HUDEP-2 (cell line): ENCODE results near the gene ZNF814.
A peak's percentile ranks its signal among the peaks of the same experiment; 100 is the strongest.
"Not testable (repeated sequence)": the region's sequence is repeated elsewhere in the genome, so short reads cannot be mapped to it uniquely, and the experiment has no call there.

ENCODE experiments used
- DNase-seq, 76 experiments: peaks; one replicate each; lab custom pipeline; 2025; ENCODE audit not compliant: unreplicated experiment in 76 of 76; lab: John Stamatoyannopoulos, UW

Gene ZNF814

GRCh38 chr19:57888560-57889231 lies at the start of gene ZNF814:
Gene ZNF814 (minus strand): TSS chr19:57889037. CDS start chr19:57888802, 235 bp downstream.
- DNase-seq = peak; percentile 49 to 94 (median 86)

- DNase-seq = no peak
Measured at GRCh38 chr19:57935731-57936130, 46.9 kb upstream of the ZNF814 start.

GRCh38 chr19:57934820-57935665 lies 46.2 kb upstream of the ZNF814 start, which contains the start of gene ZNF418:
Gene ZNF418 (minus strand): TSS chr19:57935402. CDS start chr19:57933822, 1,580 bp downstream.
- DNase-seq = no peak

GRCh38 chr19:57927587-57927986 lies 38.8 kb upstream of the ZNF814 start:
- DNase-seq = no peak

- DNase-seq = peak in 74 of 76 experiments; percentile 29 to 93 (median 81)
Measured at GRCh38 chr19:57916168-57916995, 27.5 kb upstream of the ZNF814 start, which contains the start of gene ZNF417. Gene ZNF417 (minus strand): TSS chr19:57916592. CDS start chr19:57916411, 181 bp downstream.

- no peak for DNase-seq
Measured at GRCh38 chr19:57914531-57914930, 25.7 kb upstream of the ZNF814 start.

- no peak for DNase-seq
Measured at GRCh38 chr19:57907394-57907793, 18.6 kb upstream of the ZNF814 start.

- no peak for DNase-seq
Measured at GRCh38 chr19:57905258-57905657, 16.4 kb upstream of the ZNF814 start.

GRCh38 chr19:57903618-57904184 lies 14.9 kb upstream of the ZNF814 start:
- no peak for DNase-seq

GRCh38 chr19:57900311-57900710 lies 11.5 kb upstream of the ZNF814 start:
- DNase-seq = no peak

GRCh38 chr19:57890706-57891105 lies 1.9 kb upstream of the ZNF814 start:
- not testable (repeated sequence) for DNase-seq

- DNase-seq = peak in 4 of 76 experiments; percentile 14 to 37 (median 25)
Measured at GRCh38 chr19:57888107-57888559, 704 bp downstream of the ZNF814 start.

GRCh38 chr19:57887195-57887941 lies 1.5 kb downstream of the ZNF814 start:
- peak in 3 of 76 experiments; percentile 1 to 17 (median 6) for DNase-seq

GRCh38 chr19:57886046-57886445 lies 2.8 kb downstream of the ZNF814 start:
- no peak for DNase-seq

- DNase-seq = not testable (repeated sequence)
Measured at GRCh38 chr19:57873883-57874799, 14.7 kb downstream of the ZNF814 start.

- DNase-seq = no peak
Measured at GRCh38 chr19:57872450-57872849, 16.4 kb downstream of the ZNF814 start.

GRCh38 chr19:57870225-57870624 lies 18.6 kb downstream of the ZNF814 start:
- DNase-seq = no peak

- not testable (repeated sequence) for DNase-seq
Measured at GRCh38 chr19:57869655-57870054, 19.2 kb downstream of the ZNF814 start.
